Stimulated activated CD4-positive, alpha-beta T cell treated with anti-CD3 and anti-CD28 coated beads, Interleukin-4, amount 100 ng/mL, for 4 hours (primary cell): ENCODE results near the gene SEC23A.
"Not testable (repeated sequence)": the region's sequence is repeated elsewhere in the genome, so short reads cannot be mapped to it uniquely, and the experiment has no call there.

Experiments
- DNase-seq, 2 experiments: peaks; one replicate each; pipeline ENCODE4 v3.0.0-alpha.2; 2020

Gene SEC23A

DNA sequence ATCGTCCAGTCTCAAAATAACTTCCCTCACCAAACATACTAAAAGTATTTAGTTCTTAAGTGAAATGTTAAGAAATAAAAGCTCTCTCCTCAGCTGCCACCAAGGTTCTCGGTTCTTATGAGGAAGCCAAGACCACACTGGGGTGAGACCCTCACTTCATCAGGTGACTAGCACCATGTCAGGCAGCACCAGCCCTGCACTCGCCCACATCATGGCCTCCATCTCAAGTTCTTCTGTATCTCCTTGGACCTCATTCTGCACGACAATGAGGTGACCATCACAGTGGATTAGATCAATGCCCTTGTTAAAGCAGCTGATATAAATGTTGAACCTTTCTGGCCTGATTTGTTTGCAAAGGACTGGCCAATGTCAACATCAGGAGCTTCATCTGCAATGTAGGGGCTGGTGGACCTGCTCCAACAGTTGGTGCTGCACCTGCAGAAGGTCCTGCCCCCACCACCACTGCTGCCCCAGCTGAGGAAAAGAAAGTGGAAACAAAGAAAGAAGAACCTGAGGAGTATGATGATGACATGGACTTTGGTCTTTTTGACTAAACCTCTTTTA, 12.4 kb downstream of the SEC23A start:
- no peak for DNase-seq

DNA sequence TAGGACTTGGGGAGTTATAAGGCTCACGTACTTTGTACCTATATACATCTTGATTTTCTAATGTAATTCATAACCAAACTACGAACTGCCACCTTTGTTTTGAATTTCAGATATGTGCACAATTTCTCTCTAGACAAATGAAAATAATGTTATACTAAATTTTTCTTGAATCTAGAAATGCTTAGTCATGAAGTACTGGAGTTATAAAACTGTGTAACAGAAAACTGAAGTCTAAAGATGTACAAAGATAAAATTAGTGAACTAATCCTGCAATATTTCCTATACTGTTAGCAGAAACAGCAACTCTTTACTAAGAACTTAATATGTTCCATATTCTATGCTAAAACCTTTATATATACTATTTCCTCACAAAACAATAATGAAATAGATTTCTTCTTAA, 15.5 kb downstream of the SEC23A start:
- DNase-seq, result no peak

DNA sequence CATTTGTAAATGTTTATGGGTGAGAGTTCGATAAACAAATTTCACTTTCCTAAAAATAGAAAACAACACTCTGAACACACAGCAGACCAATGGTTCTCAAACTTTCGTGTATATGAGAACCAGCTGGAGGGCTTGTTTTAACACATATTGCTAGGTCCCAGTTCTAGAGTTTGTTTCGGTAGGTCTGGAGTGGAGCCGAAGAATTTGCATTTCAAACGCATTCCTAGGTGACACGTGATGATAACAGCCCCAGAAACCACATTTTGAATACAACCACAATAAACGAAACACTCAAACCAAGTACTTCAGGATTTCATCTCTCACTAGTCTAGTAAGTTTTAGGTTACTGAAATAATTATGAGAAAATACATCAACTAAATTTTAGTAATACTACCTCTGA, 17.1 kb downstream of the SEC23A start:
- no peak for DNase-seq

DNA sequence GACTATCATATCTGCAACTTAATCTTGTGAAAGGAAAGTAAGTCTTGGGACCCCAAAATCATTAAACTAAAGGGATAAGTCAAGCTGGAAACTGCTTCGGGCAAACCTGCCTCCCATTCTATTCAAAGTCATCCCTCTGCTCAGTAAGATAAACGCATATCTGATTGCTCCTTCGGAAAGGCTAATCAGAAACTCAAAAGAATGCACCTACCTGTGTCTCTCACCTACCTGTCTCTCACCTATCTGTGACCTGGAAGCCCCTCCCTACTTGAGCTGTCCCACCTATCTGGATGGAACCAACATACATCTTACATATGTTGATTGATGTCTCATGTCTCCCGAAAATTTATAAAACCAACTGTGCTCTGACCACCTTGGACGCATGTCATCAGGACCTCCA, 19.9 kb downstream of the SEC23A start:
- no peak for DNase-seq

DNA sequence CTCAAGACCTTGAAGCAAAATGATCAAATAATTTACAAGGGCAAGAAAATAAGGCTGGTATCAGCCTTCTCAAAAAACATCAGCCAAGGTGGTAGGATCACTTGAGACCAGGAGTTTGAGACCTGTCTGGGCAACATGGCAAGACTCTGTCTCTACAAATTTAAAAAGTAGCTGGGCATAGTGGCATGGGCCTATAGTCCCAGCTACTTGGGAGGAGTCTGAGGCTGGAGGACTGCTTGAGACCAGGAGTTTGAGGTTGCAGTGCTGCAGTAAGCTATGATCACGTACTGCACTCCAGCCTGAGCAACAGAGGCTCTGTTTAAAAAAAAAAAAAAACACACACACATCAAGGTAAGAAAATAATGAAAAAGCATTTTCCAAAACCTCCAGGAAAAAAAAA, 22.1 kb downstream of the SEC23A start:
- no peak for DNase-seq

DNA sequence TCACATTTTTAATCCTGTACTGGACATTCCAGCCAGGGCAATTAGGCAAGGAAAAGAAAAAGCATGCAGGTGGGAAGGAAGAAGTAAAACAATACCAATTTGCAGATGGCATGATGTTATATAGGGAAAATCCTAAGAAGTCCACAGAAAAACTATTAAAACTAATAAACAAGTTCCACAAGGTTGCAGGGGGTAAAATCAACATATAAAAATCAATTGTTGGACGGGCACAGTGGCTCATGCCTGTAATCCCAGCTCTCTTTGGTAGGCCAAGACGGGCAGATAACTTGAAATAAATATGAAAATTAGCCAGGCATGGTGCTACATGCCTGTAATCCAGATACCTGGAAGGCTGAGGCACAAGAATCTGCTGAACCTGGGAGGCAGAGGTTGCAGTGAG, 31.9 kb downstream of the SEC23A start:
- DNase-seq, result no peak

DNA sequence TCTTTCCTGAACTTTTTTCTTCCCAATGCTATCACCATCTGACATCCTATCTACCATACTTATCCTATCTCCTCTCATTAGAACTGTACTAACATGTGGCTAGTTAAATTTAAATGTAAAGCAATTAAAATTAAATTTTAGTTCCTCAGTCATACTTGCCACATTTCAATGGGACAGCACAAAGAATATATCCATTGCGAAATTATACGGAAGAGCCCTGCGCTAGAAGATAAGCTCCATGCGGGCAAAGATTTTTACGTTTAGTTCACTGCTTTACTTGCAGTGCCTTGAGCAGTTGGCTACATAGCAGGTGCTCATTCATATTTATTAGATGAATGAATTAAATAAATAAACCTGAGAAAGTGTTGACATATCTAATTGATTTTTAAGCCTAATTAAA, 33.1 kb downstream of the SEC23A start:
- no peak for DNase-seq

DNA sequence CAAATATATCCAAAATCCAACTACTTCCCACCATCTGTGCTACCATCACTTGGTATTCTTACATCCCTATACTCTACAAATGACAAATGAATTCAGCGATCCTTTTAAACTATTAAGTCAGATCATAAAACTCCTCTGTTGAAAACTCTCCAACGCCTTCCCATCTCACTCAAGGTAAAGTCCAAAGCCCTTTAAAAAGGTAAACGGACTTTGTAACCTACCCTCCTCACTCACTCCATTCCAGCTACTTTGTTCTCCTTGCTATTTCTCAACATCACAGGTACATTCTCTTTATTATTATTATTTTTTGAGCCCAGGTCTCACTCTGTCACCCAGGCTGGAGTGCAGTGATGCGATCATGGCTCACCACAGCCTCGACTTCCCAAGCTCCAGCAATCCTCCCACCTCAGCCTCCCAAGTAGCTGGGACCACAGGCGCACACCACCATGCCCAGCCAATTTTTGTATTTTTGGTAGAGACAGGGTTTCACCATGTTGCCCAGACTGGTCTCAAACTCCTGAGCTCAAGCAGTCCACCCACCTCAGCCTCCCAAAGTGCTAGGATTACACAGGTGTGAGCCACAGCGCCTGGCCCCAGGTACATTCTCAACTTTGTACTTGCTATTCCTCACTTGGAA, 33.7 kb downstream of the SEC23A start:
- DNase-seq, result not testable (repeated sequence)

DNA sequence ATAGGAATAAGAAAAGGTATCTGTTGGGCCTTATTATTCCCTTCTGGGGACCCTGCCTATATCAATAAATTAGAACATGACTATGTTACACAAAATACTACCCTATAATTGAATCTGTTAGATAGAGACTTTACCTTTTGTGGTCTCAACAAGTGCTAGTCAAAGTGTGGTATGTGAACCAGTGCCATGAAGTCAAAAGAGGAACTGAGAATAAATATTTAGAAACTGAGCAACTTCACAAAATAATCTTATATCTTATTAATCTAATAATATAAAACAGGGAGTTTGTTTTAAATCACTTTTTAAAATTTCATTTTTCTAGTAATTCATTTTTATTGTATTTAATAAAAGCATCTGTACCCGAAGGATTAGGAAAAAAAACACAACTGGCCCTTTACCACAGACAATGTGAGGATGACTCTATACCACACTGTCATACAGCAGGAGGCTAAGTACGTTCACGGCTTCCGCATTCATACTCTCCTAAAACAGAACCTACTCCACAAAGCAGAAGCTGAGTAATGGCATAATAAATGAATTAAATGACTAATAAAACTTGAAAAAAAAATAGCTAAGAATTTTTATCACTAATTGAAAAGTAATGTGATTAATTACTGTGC, 42.1 kb downstream of the SEC23A start:
- no peak for DNase-seq

DNA sequence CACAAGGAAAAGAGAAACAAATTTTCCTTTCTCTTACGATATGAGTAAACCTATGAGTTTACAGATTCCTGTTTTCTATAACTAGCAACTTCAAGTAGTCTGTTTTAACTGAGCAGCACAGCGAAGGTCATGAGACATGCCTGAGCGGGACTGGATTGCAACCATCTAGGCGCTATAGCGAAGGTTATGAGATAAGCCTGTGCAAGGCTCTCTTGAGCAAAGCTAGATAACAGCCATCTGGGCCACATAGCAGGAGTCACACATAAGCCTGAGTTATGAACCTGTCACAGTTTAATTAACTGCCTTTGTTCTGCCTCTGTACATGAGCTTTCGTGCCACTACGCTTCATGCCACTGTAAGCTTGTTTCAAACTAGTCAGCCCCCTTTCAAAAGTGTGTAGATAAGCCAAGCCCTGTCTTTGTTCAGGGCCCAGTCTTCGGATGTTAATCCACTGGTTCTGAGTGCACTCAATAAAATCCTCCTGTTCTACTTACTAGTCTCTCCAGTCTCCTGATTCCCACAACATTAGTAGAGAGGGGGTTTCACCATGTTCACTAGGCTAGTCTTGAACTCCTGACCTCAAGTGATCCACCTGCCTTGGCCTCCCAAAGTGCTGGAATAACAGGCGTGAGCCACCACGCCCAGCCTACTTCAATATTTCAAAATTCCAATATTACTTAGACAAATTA, 47.1 kb downstream of the SEC23A start:
- DNase-seq, result no peak

DNA sequence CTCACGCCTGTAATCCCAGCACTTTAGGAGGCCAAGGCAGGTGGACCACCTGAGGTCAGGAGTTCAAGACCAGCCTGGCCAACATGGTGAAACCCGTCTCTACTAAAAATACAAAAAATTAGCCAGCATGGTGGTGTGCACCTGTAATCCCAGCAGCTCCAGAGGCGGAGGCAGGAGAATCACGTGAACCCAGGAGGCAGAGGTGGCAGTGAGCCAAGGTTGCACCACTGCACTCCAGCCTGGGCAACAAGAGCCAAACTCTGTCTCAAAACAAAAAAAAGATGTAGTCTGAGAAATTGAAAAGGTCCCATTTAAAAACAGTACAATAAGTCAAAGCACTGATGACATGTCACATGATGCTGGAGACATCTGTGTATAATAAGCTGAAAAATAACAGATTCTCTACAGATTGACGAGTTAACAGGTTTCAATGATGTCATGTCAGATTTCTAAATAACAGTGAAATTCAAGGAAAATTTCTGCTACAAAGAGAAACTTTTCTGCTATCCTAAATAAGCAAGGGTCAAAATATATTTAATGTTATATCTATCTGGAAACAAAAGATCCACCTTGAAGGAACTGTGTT, 50.1 kb downstream of the SEC23A start:
- not testable (repeated sequence) for DNase-seq

DNA sequence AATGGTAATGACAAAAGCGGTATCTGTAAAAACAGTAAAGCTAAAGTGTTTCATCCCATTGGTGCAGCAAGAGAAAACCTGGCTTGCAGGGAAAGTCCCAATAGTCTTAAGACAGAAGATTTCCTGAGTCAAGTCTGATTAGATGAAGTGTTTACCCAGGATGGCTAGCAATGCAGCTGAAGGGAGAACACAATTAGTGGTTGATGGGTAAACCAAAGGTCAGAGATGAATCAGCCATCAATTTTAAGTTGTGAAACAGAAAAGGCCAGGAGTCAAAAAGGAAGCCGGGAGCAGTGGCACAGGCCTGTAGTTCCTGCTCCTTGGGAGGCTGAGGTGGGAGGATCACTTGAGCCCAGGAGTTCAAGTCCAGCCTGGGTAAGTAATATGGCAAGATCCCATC, 52.6 kb downstream of the SEC23A start:
- no peak for DNase-seq

DNA sequence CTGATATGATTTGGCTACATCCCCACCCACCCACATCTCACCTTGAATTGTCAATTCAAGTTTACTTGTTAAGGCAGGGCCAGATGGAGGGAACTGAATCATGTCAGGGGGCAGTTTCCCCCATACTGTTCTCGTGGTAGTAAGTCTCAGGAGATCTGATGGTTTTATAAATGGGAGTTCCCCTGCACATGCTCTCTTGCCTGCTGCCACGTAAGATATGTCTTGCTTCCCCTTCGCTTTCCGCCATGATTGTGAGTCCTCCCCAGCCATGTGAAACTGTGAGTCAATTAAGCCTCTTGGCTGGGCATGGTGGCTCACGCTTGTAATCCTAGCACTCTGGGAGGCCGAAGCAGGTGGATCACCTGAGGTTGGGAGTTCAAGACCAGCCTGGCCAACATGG, 57.1 kb downstream of the SEC23A start:
- not testable (repeated sequence) for DNase-seq

DNA sequence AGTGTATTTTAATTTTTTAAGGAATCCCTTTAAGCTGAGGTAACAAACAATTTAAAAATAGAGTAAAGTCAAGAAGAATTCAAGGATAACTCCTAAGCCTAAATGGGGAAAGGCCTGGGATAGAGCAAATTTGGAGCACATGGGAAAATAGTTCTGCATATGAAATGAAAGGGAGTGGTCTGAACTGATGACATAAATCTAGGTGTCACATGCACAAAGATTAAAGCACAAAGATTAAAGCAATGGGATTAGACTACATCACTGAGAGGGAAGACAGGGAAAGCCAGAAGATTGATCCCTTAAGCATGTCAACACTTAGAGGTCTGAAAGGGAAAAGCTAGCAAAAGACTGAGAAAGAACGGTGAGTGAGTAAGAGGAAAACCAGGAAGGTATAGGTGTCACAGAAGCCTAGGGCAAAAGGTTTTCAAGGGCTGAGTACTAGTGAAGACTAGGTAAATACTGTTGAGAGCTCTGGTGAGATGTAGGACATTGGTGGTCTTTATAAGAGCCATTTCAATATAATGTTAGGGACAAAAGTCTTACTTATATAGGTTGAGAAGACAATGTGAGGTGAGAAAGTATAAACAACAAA, 59.6 kb downstream of the SEC23A start:
- DNase-seq, result no peak

DNA sequence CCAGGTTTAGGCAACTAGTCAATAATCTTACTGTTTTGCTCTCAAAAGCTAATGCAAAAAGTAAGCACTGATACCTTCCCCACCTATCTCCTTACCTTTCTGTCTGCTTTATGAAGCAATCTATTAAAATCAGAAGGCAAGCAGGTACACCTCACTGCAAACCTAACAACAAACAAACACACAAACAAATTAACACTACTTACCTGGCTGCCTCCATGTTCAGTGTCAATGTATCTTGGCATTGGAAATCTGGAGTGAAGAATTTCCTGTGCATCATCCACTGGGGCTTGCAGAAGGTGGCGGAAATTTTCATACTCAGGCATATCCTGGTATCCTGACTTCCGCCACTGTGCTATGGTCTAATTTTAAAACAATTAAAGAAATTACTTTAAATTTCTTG, 62.5 kb downstream of the SEC23A start:
- no peak for DNase-seq

DNA sequence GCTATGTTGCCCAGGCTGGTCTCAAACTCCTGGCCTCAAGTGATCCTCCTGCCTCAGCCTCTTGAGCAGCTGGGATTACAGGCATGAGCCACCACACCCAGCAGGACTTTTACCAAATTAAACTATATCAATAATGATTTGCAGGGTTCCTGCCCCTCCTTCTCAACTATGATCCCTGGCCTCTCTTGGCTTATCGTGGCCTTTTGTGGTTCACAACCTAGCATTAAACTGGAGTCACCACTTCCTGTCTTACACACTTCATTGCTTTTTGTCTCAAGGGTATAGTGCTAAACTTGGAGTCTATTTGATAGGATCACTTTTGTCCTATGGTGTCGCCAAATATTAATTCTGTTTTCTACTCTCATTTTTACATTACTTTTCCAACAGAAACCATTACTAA, 64.5 kb downstream of the SEC23A start:
- no peak for DNase-seq

DNA sequence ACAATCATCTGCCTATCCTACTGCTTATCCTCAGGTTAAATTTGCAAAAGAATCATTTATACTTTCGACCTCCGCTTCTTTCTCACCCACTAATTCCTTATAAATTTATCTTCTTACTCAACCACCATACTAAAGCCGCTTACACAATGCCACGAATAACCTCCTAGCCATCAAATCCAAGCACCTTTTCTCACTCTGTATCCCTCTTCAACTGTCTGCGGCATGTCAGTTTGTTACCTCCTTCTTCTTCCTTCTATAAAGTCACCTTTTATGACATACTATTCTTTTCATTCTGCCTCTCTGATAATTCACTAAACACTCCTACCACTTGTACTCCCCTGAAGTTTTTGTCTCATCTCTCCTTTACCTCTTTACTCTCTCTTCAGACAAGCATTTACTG, 66.3 kb downstream of the SEC23A start:
- DNase-seq, result no peak

DNA sequence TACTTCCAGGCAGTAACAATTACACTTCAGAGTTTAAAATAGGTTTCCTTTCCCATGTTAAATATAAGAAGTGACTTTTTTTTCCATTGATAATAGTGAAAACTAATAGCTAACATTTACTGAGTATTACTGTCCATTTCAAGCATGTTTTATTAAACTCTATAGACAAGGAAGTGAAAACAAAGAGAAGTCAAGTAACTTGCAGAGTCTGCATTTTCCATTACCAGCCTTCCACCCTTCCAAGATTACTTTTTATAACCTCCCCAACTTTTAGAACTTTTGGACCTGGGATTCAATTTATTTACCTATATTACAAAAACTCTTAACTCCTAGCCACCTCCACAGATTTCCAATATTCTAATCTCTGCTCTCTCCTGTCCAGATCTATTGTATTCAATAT, 67.7 kb downstream of the SEC23A start:
- DNase-seq, result no peak

DNA sequence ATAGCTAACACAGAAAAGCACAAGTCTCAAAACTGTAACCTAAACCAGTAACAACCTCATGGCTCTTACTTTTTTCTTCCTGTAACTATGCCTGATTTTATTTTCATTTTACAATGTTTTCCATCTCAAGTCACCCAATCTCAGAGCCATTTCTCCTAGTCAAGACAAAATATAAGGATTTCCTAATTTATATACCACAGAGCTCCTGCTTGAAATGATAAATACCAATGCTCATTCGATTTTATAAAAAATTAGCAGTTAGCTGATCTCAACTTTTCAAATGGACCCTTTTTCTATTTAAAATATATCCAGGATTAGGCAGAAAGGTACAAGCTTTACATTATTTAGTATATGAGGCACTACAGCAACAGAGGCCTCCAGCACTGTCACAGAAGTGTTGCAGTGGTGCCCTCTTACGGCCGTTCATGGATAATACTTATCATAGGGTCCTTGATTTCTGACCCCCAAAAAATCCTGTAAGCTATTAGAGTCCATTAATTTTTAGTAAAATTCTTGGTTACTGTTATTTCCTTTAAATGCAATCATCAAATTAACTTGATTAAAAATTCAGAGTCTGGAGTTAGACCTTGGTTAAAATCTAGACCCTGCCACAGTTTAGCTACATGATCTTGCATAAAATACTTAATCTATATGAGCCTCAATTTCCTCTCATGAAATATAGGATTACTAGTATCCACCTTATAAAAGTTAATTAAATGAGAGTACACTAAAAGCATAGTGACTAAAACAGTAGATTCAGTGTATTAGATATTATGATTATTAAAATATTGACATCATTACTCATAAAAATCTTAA, 68.3 kb downstream of the SEC23A start:
- DNase-seq, result no peak

DNA sequence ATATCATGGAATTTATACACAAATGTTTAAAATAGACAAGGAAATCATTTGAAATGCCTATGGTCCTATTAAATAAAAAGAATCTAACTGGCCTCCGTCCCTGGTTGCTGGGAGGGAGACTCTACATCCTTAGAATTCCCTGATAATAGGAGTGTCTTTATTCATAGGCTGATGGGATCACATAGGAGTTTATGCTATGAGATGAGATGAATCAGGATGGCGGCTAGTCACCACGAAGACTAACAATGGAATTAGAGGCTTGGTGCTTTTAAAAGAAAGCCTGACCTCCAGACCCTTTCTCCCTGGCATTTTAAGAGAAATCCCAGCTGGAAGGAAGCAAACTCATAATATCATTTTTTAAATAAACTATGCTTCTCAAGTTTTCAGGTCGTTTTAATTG, 69.7 kb downstream of the SEC23A start:
- DNase-seq, result no peak

DNA sequence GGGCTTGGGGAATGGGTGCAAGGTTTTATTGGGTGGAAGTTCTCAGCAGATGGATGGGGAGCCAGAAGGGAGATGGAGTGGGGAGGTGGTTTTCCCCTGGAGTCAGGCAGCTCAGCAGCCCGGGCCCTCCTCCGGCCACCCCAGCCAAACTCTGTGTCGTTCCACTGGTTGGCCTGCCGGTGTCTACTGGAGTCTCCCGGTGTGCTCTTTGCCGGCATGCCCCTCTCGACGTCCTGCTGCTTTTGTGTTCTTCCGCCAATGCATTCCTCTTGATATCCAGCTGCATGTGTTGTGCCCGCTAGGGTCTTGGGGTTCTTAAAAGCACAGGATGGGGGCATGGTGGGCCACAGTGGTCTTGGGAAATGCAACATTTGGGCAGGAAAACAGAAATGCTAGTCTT, 72.8 kb downstream of the SEC23A start:
- no peak for DNase-seq

DNA sequence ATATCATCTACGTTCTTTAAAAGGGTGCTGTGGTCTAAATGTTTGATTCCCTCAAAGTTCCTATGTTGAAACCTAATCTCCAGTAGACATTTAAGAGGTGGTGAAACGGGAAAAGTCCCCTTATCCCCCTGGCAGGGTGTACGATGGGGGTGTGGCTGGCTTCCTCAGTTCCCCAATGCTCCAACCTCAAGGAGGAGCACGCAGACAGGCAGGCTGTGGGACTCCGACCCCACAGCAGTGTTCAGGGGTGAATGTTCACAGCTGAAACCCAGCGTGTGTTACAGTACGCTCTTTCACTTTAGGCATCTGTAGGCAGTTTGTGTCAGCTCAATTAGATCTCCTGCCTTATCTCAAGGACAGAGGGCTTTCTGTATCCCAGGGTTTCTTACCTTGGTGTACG, 73.2 kb downstream of the SEC23A start:
- DNase-seq, result no peak

DNA sequence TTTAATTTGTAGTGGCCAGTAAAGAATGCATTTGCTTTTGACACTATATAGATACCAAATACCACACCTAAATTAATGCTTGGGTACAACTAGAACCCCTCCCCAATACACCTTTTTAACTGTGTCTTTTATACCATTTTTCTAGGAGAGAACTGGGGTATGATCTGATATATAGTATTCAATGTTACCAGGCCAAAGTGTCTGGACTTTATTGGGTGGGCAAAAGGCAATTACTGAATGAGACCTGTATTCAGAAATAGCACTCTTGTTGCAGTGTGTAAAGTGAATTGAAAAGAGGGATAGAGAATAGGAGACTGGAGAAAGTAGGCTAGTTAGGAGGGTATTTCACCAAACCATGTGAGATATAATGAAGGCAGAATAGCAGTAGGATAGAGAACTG, 74.4 kb downstream of the SEC23A start:
- no peak for DNase-seq
